Parathyroid adenoma (tissue), 2 donors: ENCODE data around the gene OR5AC2.

ENCODE experiments used
- H2AFZ ChIP-seq: fragments of 300-600 bp; sonication (generic); one replicate; pipeline ENCODE4 v1.7.0; 2017; ENCODE audit warnings: antibody characterized with exemption, mild to moderate bottlenecking
- H3K27ac ChIP-seq: fragments of 300-600 bp; sonication (generic); one replicate; pipeline ENCODE4 v1.7.0; 2017
- H3K27me3 ChIP-seq: fragments of 300-600 bp; sonication (generic); one replicate; pipeline ENCODE4 v1.7.0; 2017; ENCODE audit warnings: low read length; ENCODE audit not compliant: control insufficient read depth, insufficient read depth
- H3K36me3 ChIP-seq: fragments of 300-600 bp; sonication (generic); one replicate; pipeline ENCODE4 v1.7.0; 2017; ENCODE audit warnings: low read length; ENCODE audit not compliant: control insufficient read depth, insufficient read depth
- H3K4me1 ChIP-seq: fragments of 300-600 bp; sonication (generic); one replicate; pipeline ENCODE4 v1.7.0; 2017; ENCODE audit warnings: control low read depth
- H3K4me2 ChIP-seq: fragments of 300-600 bp; sonication (generic); one replicate; pipeline ENCODE4 v1.7.0; 2017; ENCODE audit warnings: low read length
- H3K4me3 ChIP-seq: fragments of 300-600 bp; sonication (generic); one replicate; pipeline ENCODE4 v1.7.0; 2017; ENCODE audit warnings: low read depth, low read length
- H3K79me2 ChIP-seq: fragments of 300-600 bp; sonication (generic); one replicate; pipeline ENCODE4 v1.7.0; 2017; ENCODE audit warnings: control low read depth
- H3K9ac ChIP-seq: fragments of 300-600 bp; sonication (generic); one replicate; pipeline ENCODE4 v1.7.0; 2017; ENCODE audit warnings: mild to moderate bottlenecking
- H3K9me3 ChIP-seq: fragments of 300-600 bp; sonication (generic); one replicate; pipeline ENCODE4 v1.7.0; 2017; ENCODE audit warnings: low read length; ENCODE audit not compliant: control insufficient read depth
- CTCF ChIP-seq: fragments of 300-600 bp; sonication (generic); IDR thresholded peaks from one replicate; pipeline ENCODE4 v1.7.0; 2017; ENCODE audit warnings: antibody characterized with exemption, mild to moderate bottlenecking
- donor health status: primary hyperparathyroidism.

The OR5AC2 gene

GRCh38 chr3:98058244-98058960 lies 28.6 kb upstream of the OR5AC2 start:
- Histone ChIP-seq H3K9ac (no peak overlapping the region), H3K79me2 (no peaks in the 10 kb centered on the region), H2AFZ (no peak overlapping the region), H3K27me3 (no peaks in the 10 kb centered on the region), H3K4me2 (no peak overlapping the region), H3K27ac (no peak overlapping the region), H3K9me3 (no peaks in the 10 kb centered on the region), H3K4me1 (no peaks in the 10 kb centered on the region), H3K4me3 (no peak overlapping the region), H3K36me3 (no peaks in the 10 kb centered on the region)
- TF ChIP-seq CTCF: no peak

GRCh38 chr3:98068824-98069223 lies 18.1 kb upstream of the OR5AC2 start:
- Histone ChIP-seq H3K36me3 (no peaks in the 10 kb centered on the region), H2AFZ (no peak overlapping the region), H3K4me3 (no peak overlapping the region), H3K9me3 (no peaks in the 10 kb centered on the region), H3K4me2 (no peak overlapping the region), H3K9ac (no peak overlapping the region), H3K4me1 (no peaks in the 10 kb centered on the region), H3K27me3 (no peaks in the 10 kb centered on the region), H3K27ac (no peak overlapping the region), H3K79me2 (no peaks in the 10 kb centered on the region)
- TF ChIP-seq CTCF: no peak

- Histone ChIP-seq H3K27me3 (no peaks in the 10 kb centered on the region), H3K4me3 (no peak overlapping the region), H3K4me2 (no peak overlapping the region), H3K27ac (no peak overlapping the region), H3K9me3 (no peaks in the 10 kb centered on the region), H3K4me1 (no peaks in the 10 kb centered on the region), H2AFZ (no peak overlapping the region), H3K79me2 (no peaks in the 10 kb centered on the region), H3K9ac (no peak overlapping the region), H3K36me3 (no peaks in the 10 kb centered on the region)
- TF ChIP-seq CTCF: no peak
These were observed 16.1 kb upstream of the OR5AC2 start for GRCh38 chr3:98070840-98071239.

- H3K79me2 ChIP-seq: no peaks in the 10 kb centered on the region
- TF ChIP-seq CTCF: no peak
- H3K4me1 ChIP-seq: no peaks in the 10 kb centered on the region
- no peaks in the 10 kb centered on the region for H3K9me3 ChIP-seq
- H2AFZ ChIP-seq: no peak overlapping the region
- H3K4me2 ChIP-seq: no peak overlapping the region
- H3K36me3 ChIP-seq: no peaks in the 10 kb centered on the region
- H3K27me3 ChIP-seq: no peaks in the 10 kb centered on the region
- no peak overlapping the region for H3K27ac ChIP-seq
- H3K4me3 ChIP-seq: no peak overlapping the region
- no peak overlapping the region for H3K9ac ChIP-seq
These were observed 13.5 kb upstream of the OR5AC2 start for GRCh38 chr3:98073486-98073885.

GRCh38 chr3:98095882-98096281 lies 8.9 kb downstream of the OR5AC2 start:
- no peak overlapping the region for H3K27ac ChIP-seq
- no peak overlapping the region for H2AFZ ChIP-seq
- no peaks in the 10 kb centered on the region for H3K9me3 ChIP-seq
- no peak overlapping the region for H3K4me3 ChIP-seq
- H3K4me1 ChIP-seq: no peaks in the 10 kb centered on the region
- H3K4me2 ChIP-seq: no peak overlapping the region
- TF ChIP-seq CTCF: no peak
- H3K36me3 ChIP-seq: no peaks in the 10 kb centered on the region
- H3K27me3 ChIP-seq: no peaks in the 10 kb centered on the region
- H3K9ac ChIP-seq: no peak overlapping the region
- no peaks in the 10 kb centered on the region for H3K79me2 ChIP-seq
